ENCODE results near the gene LETM1.

The LETM1 gene

DNA sequence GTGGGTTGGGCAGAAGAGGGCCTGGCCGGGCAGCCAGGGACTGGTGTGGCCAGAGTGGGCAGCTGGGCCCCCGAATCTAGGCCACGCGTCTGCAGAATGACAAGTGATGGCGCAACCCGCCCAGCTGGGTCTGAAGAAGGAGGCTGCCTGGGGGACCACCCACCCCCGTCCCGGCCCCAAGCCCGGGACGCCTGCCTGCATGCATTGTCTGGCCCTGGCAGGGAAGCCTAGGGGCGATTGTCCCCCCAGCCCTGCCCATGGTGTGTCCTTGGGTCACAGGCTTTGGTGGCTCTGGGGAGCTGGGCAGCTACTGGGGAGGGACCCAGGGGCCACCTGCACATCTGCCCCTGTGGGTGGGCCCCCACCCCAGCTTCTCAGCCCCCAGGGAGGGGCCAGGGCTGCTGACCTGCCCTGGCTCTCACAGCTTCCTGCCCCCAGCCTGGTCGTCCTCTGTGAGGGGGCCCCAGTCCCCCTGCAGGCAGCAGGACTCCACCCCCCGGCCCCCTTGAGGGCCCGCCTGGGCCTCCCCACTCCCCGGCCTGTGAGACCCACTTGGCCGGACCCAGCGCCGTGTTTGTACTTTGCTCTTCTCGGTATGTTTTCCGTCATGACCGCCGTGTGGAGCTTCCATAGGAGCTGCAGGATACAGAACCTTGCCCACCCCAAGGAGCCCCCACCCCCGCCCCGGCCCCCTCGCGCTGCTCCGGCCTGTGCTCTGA lies 57.9 kb downstream of the LETM1 start:
- DNase-seq (ENCODE audit: low read depth, low spot score), result no peak
- in situ Hi-C loops (cut with HindIII; ENCODE audit: low sequenced_read_pairs), result no loop called here
- TF ChIP-seq, protein P1, sequence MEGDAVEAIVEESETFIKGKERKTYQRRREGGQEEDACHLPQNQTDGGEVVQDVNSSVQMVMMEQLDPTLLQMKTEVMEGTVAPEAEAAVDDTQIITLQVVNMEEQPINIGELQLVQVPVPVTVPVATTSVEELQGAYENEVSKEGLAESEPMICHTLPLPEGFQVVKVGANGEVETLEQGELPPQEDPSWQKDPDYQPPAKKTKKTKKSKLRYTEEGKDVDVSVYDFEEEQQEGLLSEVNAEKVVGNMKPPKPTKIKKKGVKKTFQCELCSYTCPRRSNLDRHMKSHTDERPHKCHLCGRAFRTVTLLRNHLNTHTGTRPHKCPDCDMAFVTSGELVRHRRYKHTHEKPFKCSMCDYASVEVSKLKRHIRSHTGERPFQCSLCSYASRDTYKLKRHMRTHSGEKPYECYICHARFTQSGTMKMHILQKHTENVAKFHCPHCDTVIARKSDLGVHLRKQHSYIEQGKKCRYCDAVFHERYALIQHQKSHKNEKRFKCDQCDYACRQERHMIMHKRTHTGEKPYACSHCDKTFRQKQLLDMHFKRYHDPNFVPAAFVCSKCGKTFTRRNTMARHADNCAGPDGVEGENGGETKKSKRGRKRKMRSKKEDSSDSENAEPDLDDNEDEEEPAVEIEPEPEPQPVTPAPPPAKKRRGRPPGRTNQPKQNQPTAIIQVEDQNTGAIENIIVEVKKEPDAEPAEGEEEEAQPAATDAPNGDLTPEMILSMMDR (IDR thresholded peaks at IDR 0.05; ENCODE audit: low read depth, low read length), result no peak
- H3K4me3 ChIP-seq (ENCODE audit: low read depth, low read length), result no peak overlapping the region

- TF ChIP-seq, protein P1 (IDR thresholded peaks at IDR 0.05; ENCODE audit: low read depth, low read length), result no peak
- no peak overlapping the region for H3K4me3 ChIP-seq (ENCODE audit: low read depth, low read length)
- in situ Hi-C loops (cut with HindIII; ENCODE audit: low sequenced_read_pairs), result no loop called here
- DNase-seq (ENCODE audit: low read depth, low spot score), result no peak
These were observed 58.6 kb downstream of the LETM1 start for GRCh38 chr4:1797298-1797860.

DNA sequence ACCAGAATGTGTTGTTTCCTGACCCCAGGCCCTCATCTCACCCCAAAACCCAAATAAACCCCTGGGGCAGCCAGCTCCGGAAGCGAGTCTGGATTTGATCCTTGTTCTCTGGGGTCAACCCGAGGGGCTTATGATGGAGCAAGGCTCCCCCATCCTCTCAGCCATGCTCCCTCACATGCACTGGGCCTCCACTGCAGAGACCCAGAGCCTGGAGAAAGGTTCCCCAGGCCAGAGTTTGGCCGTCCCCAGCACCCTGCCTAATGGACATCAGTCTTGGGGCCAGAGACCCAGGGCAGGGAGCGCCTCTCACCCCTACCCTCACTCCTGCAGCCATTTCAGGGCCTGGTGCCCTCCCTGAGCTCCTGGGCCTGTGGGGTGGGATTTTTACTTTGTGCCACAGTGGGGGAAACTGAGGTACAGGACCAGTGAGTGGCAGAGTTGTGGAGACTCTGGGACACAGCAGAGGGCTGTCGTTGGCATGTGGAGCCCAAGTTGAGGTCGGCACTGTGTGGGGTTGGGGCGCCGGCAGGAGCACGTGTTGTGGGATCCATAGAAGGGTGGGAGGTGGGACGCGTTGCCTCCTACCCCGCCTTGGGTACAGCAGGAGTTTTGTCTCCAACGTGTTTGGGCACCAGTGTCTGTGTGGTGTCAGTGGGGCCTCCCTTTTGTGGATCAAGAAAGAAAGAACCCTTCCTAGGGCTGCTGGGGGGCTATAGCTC lies 59.3 kb downstream of the LETM1 start:
- TF ChIP-seq, protein P1 (IDR thresholded peaks at IDR 0.05; ENCODE audit: low read depth, low read length), result no peak
- DNase-seq (ENCODE audit: low read depth, low spot score), result no peak
- in situ Hi-C loops (cut with HindIII; ENCODE audit: low sequenced_read_pairs), result no loop called here
- no peak overlapping the region for H3K4me3 ChIP-seq (ENCODE audit: low read depth, low read length)

DNA sequence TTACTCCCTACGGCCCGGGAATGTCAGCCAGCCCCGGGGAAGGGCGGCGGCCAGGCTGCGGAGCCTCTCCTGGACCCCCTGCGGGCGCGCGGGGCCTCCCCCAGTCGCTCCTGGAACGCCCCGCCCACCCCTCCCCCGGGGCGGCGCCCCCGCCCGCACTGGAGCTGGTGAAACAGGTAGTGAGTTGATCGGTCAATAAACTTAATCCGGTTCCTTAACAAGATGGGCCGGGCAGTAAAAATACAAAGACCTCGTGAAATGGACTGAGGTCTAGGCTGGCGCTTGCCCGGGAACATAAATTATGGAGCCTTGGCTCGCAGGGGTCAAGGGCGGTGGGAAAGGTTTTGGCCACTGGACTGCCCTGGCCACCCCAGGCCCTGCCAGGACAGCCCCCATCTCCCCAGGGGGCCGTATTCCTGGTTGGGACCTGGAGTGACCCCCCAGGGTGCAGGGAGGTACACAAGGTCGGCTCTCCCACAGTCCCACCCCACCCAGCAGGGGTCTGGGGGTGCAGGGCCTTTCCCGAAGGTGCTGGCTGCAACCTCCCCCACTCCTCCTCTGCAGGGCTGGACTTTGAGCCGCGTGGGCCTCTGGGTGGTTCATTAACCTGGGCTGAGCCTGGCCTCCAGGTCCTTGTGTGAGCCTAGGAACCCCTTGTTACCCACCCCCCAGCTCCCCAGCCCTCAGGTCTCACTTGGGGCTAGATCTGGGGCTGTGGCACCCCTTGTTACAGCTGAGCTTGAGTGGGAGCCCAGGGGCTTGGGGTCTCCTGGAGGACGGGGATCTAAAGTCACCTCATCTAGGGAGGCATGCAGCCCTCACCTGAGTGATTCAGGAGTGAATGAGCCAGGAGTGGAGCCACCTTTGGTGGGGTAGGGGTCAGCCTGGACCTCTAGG lies 60.4 kb downstream of the LETM1 start:
- no peak overlapping the region for H3K4me3 ChIP-seq (ENCODE audit: low read depth, low read length)
- TF ChIP-seq, protein P1 (IDR thresholded peaks at IDR 0.05; ENCODE audit: low read depth, low read length), result no peak
- DNase-seq (ENCODE audit: low read depth, low spot score), result no peak
- in situ Hi-C loops (cut with HindIII; ENCODE audit: low sequenced_read_pairs), result no loop called here

- in situ Hi-C loops (cut with HindIII; ENCODE audit: low sequenced_read_pairs), result no loop called here
- H3K4me3 ChIP-seq (ENCODE audit: low read depth, low read length), result no peak overlapping the region
- TF ChIP-seq, protein P1 (IDR thresholded peaks at IDR 0.05; ENCODE audit: low read depth, low read length), result no peak
- no peak for DNase-seq (ENCODE audit: low read depth, low spot score)
These were observed 61.1 kb downstream of the LETM1 start for GRCh38 chr4:1794809-1795298.

All from astrocyte of the spinal cord (primary cell).